Activated B cell treated with CpG ODN at 0.5 μM for 24 hours (primary cell): ENCODE data around the gene FSIP2. TPM values are rescaled to one million over a fixed set of nuclear protein-coding genes. Genes with fewer than 3 reads are reported as not detected.
A peak's percentile ranks its signal among the peaks of the same experiment; 100 is the strongest.

ENCODE experiments used
- ATAC-seq: fragments of 200-7000 bp; cut with Tn5 transposase; one replicate; pipeline ENCODE4 v1.10.0; 2021; ENCODE audit warnings: low read depth, mild to moderate bottlenecking, moderate library complexity
- CTCF ChIA-PET: fragments of 350-600 bp; sonication (Branson Sonifier 250); formaldehyde crosslinking; loops from one replicate; lab custom pipeline; 2021; ENCODE audit warnings: antibody characterized with exemption; lab: Charles Lee
- POLR2A ChIA-PET: fragments of 350-600 bp; sonication (Branson Sonifier 250); formaldehyde crosslinking; loops from one replicate; lab custom pipeline; 2021; ENCODE audit warnings: antibody characterized with exemption; lab: Charles Lee
- DNase-seq: peaks from one replicate; pipeline ENCODE4 v3.0.0; 2022
- H3K27ac Mint-ChIP-seq: one replicate; pipeline ENCODE4 v1.8.0; 2020; ENCODE audit warnings: mixed read lengths
- H3K27me3 Mint-ChIP-seq: one replicate; pipeline ENCODE4 v1.8.0; 2021; ENCODE audit warnings: mixed read lengths
- H3K36me3 Mint-ChIP-seq: one replicate; pipeline ENCODE4 v1.8.0; 2021; ENCODE audit warnings: low read depth, mixed read lengths
- H3K4me1 Mint-ChIP-seq: one replicate; pipeline ENCODE4 v1.8.0; 2021; ENCODE audit warnings: mixed read lengths
- H3K4me3 Mint-ChIP-seq: one replicate; pipeline ENCODE4 v1.8.0; 2020; ENCODE audit warnings: mild to moderate bottlenecking, mixed read lengths
- H3K9me3 Mint-ChIP-seq: one replicate; pipeline ENCODE4 v1.8.0; 2020; ENCODE audit warnings: mixed read lengths
- CTCF ChIP-seq: fragments of 200-600 bp; IDR thresholded peaks from one replicate; pipeline ENCODE4 v1.8.0; 2022; ENCODE audit warnings: antibody characterized with exemption, mild to moderate bottlenecking
- intact Hi-C: fragments of 100-400 bp; cut with micrococcal nuclease; formaldehyde crosslinking; loops from one replicate; pipeline ENCODE4 v1.15.1; 2024
- total RNA-seq: library from RNA; stranded (reverse); gene quantifications from 2 replicates; pipeline ENCODE4 v1.2.3, GENCODE V29; 2022

Gene FSIP2
- 0.07 and 0.24 TPM in 2 replicates for total RNA-seq

- Mint-ChIP-seq H3K27ac (no peak within 1 kb of the TSS), H3K9me3 (peaks cover 6% of the 10 kb centered on the region), H3K4me3 (no peak within 1 kb of the TSS), H3K27me3 (peaks cover 11% of the 10 kb centered on the region), H3K36me3 (no peaks in the 10 kb centered on the region), H3K4me1 (peaks cover 3% of the 10 kb centered on the region)
- ATAC-seq (peak; percentile 54), DNase-seq (no peak)
- no peak for TF ChIP-seq CTCF
- ChIA-PET CTCF (interaction anchor here (1.5 kb wide), 1 partner anchor 903 kb away, joined by 3 read pairs; no protein-coding TSS in a partner anchor), POLR2A (no interaction called here)
- intact Hi-C loops, result no loop called here
Observed at GRCh38 chr2:185738679-185739472, at the start of gene FSIP2. TSS of gene FSIP2 (plus strand) at chr2:185738804. CDS start at chr2:185738895, 91 bp downstream.

GRCh38 chr2:185689906-185690539 lies 48.6 kb upstream of the FSIP2 start:
- Mint-ChIP-seq H3K4me3 (no peak overlapping the region), H3K27me3 (no peaks in the 10 kb centered on the region), H3K9me3 (no peaks in the 10 kb centered on the region), H3K36me3 (no peaks in the 10 kb centered on the region), H3K27ac (no peak overlapping the region), H3K4me1 (no peaks in the 10 kb centered on the region)
- ChIA-PET POLR2A (no interaction called here), CTCF (no interaction called here)
- no peak for DNase-seq
- intact Hi-C loops, result no loop called here
- TF ChIP-seq CTCF, result no peak
- ATAC-seq, result no peak

- ATAC-seq (no peak), DNase-seq (no peak)
- H3K36me3 Mint-ChIP-seq, result no peaks in the 10 kb centered on the region
- ChIA-PET POLR2A (no interaction called here), CTCF (no interaction called here)
- intact Hi-C loops, result no loop called here
- no peaks in the 10 kb centered on the region for H3K4me1 Mint-ChIP-seq
- no peak overlapping the region for H3K27ac Mint-ChIP-seq
- no peaks in the 10 kb centered on the region for H3K9me3 Mint-ChIP-seq
- H3K27me3 Mint-ChIP-seq, result no peaks in the 10 kb centered on the region
- no peak overlapping the region for H3K4me3 Mint-ChIP-seq
- no peak for TF ChIP-seq CTCF
Observed at GRCh38 chr2:185695711-185696235, 42.8 kb upstream of the FSIP2 start.

- DNase-seq (no peak), ATAC-seq (no peak)
- H3K4me3 Mint-ChIP-seq, result no peak overlapping the region
- CTCF ChIA-PET, result no interaction called here
- intact Hi-C loops, result no loop called here
- H3K36me3 Mint-ChIP-seq, result no peaks in the 10 kb centered on the region
- H3K27ac Mint-ChIP-seq, result no peak overlapping the region
- no peaks in the 10 kb centered on the region for H3K4me1 Mint-ChIP-seq
- H3K9me3 Mint-ChIP-seq, result no peaks in the 10 kb centered on the region
- TF ChIP-seq CTCF, result no peak
- POLR2A ChIA-PET, result no interaction called here
- no peaks in the 10 kb centered on the region for H3K27me3 Mint-ChIP-seq
Observed at GRCh38 chr2:185700883-185701282, 37.7 kb upstream of the FSIP2 start.

- Mint-ChIP-seq H3K27ac (no peak overlapping the region), H3K4me3 (no peak overlapping the region), H3K27me3 (peaks cover 11% of the 10 kb centered on the region), H3K36me3 (no peaks in the 10 kb centered on the region), H3K4me1 (peaks cover 3% of the 10 kb centered on the region), H3K9me3 (peaks cover 4% of the 10 kb centered on the region)
- DNase-seq (no peak), ATAC-seq (no peak)
- CTCF ChIA-PET, result no interaction called here
- POLR2A ChIA-PET, result no interaction called here
- intact Hi-C loops, result no loop called here
- no peak for TF ChIP-seq CTCF
Observed at GRCh38 chr2:185734658-185735057, 3.9 kb upstream of the FSIP2 start.
